ENCODE data around the gene AFM.

- TF ChIP-seq CTCF (IDR thresholded peaks at IDR 0.05) (no peak), EZH2 (IDR thresholded peaks at IDR 0.05; ENCODE audit: borderline replicate concordance, insufficient read depth, low read depth, low read length, poor library complexity, severe bottlenecking) (no peak)
Measured at GRCh38 chr4:73448448-73449203, 32.9 kb upstream of the AFM start.
